Prostate gland (tissue), 2 donors: ENCODE measurements around the gene KLHL20.
"Not testable (repeated sequence)": the region's sequence is repeated elsewhere in the genome, so short reads cannot be mapped to it uniquely, and the experiment has no call there.

ENCODE experiments used
- CTCF ChIP-seq, 4 experiments: fragments of 200-600 bp in 2 of 4; fragments of 450-650 bp in 2 of 4; sonication (generic) in 2 of 4; IDR thresholded peaks; 1 replicate in 3 of 4; 2 replicates in 1 of 4; pipeline ENCODE4 v1.5.1; 2016 to 2019; ENCODE audit warnings: antibody characterized with exemption in 4 of 4, mild to moderate bottlenecking in 2 of 4, moderate library complexity in 2 of 4
- POLR2A ChIP-seq: fragments of 450-650 bp; IDR thresholded peaks from one replicate; pipeline ENCODE4 v1.6.1; 2016; ENCODE audit warnings: antibody characterized with exemption, mild to moderate bottlenecking
- POLR2AphosphoS5 ChIP-seq: sonication (generic); formaldehyde crosslinking; IDR thresholded peaks from one replicate; pipeline ENCODE4 v1.6.1; 2017; ENCODE audit warnings: antibody characterized with exemption

GRCh38 chr1:173770330-173770729 lies 55.5 kb downstream of the KLHL20 start:
- not testable (repeated sequence) for TF ChIP-seq POLR2A; CTCF (IDR thresholded peaks at IDR 0.05); POLR2AphosphoS5
